Fibroblast of lung (primary cell): ENCODE results near the gene CHIT1.

Experiments
- CTCF ChIP-seq, 2 donors: IDR thresholded peaks in 1 of 2; conservative IDR thresholded peaks in 1 of 2; 1 replicate in 1 of 2; 2 replicates in 1 of 2; pipeline ENCODE4 v1.5.1; 2011 to 2012; ENCODE audit warnings: low read length in 2 of 2, control low read depth in 1 of 2, inconsistent platforms in 1 of 2, low read depth in 1 of 2, mild to moderate bottlenecking in 1 of 2
- EZH2 ChIP-seq: IDR thresholded peaks from 2 replicates; pipeline ENCODE4 v1.5.1; 2012; ENCODE audit warnings: low read length, control low read depth, mild to moderate bottlenecking; ENCODE audit errors: missing control alignments

DNA sequence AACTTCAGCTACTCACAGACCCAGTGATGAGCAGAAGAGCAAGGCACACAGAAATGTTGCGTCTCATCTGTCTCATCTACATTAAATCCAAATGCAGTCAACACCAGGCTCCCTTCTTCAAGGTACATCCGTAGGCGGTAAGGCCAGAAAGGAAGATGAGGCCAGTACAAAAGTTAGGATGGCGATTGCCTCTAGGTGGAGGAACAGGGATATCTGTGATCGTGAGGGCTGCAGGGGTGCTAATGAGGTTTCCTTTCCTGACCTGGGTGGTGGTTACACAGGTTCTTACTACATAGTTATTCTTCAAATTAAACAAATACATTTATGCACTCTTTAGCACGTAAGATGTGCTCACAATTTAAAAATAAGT lies 52.5 kb downstream of the CHIT1 start:
- TF ChIP-seq CTCF (conservative IDR thresholded peaks at IDR 0.05 in 1 of 2, IDR thresholded peaks at IDR 0.05 in 1 of 2; ENCODE audit: low read depth in 1 of 2, low read length in 2 of 2) (no peak), EZH2 (no peak)
